Measurements from ENCODE around the gene CSRNP3.

GRCh38 chr2:165686800-165687199 is 217.3 kb downstream of the CSRNP3 start:
- TF ChIP-seq CTCF (IDR thresholded peaks at IDR 0.05): no peak
- TF ChIP-seq POLR2A (IDR thresholded peaks at IDR 0.05): no peak
